Measurements from ENCODE around the gene ADGRL1.
"Not testable (repeated sequence)": the region's sequence is repeated elsewhere in the genome, so short reads cannot be mapped to it uniquely, and the experiment has no call there.

Gene ADGRL1

DNA sequence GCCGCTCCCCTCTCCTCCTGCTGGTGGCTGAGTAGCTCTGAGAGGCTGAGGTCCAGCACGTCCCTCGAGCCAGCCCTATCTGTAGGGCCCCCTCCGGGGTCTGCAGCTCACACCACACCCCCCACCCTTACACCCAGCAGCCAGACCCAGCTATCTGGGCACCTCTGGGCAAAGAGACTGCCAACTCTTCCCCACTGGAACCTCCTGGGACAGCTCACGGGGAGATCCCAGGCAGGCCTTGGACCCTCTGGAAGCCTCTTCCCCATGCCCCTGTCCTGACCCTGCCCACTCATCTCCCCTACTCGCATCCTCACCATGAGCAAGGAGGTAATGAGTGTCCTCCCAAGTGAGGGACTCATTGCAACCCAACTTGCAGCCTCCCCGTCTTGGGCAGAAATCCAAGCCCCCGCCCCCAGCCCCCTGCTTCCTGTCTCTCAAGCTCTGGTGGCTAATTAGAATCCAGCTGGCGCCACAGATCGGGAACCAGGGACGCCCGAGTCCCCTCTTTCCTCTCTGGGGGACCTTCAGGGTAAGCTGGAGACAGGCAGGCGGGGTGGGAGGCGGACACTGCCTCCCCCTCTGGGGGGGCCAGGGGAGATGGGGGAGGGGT, 22.1 kb downstream of the ADGRL1 start:
- Histone ChIP-seq H3K79me2 (peaks cover 3% of the 10 kb centered on the region), H3K36me3 (ENCODE audit: control insufficient read depth, insufficient read depth, low read length) (no peaks in the 10 kb centered on the region), H2AFZ (no peak overlapping the region), H3K27ac (no peak overlapping the region), H3K4me1 (no peaks in the 10 kb centered on the region), H3K9ac (no peak overlapping the region), H3K27me3 (ENCODE audit: control insufficient read depth, insufficient read depth, low read length) (no peaks in the 10 kb centered on the region), H3K4me3 (ENCODE audit: low read depth, low read length) (no peak overlapping the region), H3K4me2 (ENCODE audit: low read length) (no peak overlapping the region), H3K9me3 (ENCODE audit: control insufficient read depth, low read length) (no peaks in the 10 kb centered on the region)
- TF ChIP-seq, protein P1, sequence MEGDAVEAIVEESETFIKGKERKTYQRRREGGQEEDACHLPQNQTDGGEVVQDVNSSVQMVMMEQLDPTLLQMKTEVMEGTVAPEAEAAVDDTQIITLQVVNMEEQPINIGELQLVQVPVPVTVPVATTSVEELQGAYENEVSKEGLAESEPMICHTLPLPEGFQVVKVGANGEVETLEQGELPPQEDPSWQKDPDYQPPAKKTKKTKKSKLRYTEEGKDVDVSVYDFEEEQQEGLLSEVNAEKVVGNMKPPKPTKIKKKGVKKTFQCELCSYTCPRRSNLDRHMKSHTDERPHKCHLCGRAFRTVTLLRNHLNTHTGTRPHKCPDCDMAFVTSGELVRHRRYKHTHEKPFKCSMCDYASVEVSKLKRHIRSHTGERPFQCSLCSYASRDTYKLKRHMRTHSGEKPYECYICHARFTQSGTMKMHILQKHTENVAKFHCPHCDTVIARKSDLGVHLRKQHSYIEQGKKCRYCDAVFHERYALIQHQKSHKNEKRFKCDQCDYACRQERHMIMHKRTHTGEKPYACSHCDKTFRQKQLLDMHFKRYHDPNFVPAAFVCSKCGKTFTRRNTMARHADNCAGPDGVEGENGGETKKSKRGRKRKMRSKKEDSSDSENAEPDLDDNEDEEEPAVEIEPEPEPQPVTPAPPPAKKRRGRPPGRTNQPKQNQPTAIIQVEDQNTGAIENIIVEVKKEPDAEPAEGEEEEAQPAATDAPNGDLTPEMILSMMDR (IDR thresholded peaks at IDR 0.05): no peak

DNA sequence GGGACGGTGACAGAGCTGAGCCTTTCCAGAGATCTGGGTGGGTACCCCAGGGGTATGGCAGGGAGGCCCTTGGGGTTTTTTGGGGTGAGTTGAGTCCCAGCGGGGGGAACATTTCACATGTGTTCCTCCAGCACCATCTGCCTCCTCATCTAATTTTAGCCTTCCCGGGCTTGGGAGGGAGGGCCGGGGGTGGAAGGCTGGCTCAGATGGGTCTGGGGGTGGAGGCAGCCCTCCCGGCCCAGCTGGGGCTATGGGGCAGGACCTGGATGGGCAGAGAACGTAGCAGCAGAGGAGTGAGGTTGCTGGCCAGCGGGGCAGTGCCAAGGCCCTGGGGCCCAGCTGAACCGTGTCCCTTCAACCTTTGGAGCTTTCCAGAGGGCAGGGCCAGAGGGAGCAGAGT, 23.5 kb downstream of the ADGRL1 start:
- no peaks in the 10 kb centered on the region for H3K27me3 ChIP-seq (ENCODE audit: control insufficient read depth, insufficient read depth, low read length)
- no peak overlapping the region for H3K4me3 ChIP-seq (ENCODE audit: low read depth, low read length)
- H3K9me3 ChIP-seq (ENCODE audit: control insufficient read depth, low read length): no peaks in the 10 kb centered on the region
- no peak overlapping the region for H2AFZ ChIP-seq
- peaks cover under 1% of the 10 kb centered on the region for H3K79me2 ChIP-seq
- no peak overlapping the region for H3K4me2 ChIP-seq (ENCODE audit: low read length)
- H3K4me1 ChIP-seq: no peaks in the 10 kb centered on the region
- H3K36me3 ChIP-seq (ENCODE audit: control insufficient read depth, insufficient read depth, low read length): no peaks in the 10 kb centered on the region
- H3K27ac ChIP-seq: no peak overlapping the region
- H3K9ac ChIP-seq: no peak overlapping the region
- TF ChIP-seq, protein P1 (IDR thresholded peaks at IDR 0.05): no peak

DNA sequence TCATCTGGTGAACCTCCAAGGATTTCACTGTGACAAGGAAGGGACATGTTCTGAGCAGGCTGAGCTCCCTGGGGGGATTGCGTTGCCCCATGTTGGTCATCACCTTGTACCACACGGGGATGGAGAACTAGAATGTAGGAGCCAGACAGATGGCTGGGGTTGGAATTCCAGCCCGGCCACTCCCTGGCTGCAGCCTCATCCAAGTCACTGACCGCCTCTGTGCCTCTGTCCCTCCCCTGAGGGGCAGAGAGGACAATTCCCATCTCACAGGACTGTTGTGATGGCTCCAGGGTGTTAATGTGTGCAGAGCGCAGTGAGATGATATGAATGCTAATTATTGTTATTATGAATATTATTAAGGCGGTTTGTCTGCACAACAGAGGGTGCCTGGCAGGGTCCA, 24.1 kb downstream of the ADGRL1 start:
- Histone ChIP-seq H2AFZ (no peak overlapping the region), H3K79me2 (no peaks in the 10 kb centered on the region), H3K4me1 (no peaks in the 10 kb centered on the region), H3K4me3 (ENCODE audit: low read depth, low read length) (no peak overlapping the region), H3K27ac (no peak overlapping the region), H3K9me3 (ENCODE audit: control insufficient read depth, low read length) (no peaks in the 10 kb centered on the region), H3K9ac (no peak overlapping the region), H3K4me2 (ENCODE audit: low read length) (no peak overlapping the region), H3K27me3 (ENCODE audit: control insufficient read depth, insufficient read depth, low read length) (no peaks in the 10 kb centered on the region), H3K36me3 (ENCODE audit: control insufficient read depth, insufficient read depth, low read length) (no peaks in the 10 kb centered on the region)
- TF ChIP-seq, protein P1 (IDR thresholded peaks at IDR 0.05): no peak

DNA sequence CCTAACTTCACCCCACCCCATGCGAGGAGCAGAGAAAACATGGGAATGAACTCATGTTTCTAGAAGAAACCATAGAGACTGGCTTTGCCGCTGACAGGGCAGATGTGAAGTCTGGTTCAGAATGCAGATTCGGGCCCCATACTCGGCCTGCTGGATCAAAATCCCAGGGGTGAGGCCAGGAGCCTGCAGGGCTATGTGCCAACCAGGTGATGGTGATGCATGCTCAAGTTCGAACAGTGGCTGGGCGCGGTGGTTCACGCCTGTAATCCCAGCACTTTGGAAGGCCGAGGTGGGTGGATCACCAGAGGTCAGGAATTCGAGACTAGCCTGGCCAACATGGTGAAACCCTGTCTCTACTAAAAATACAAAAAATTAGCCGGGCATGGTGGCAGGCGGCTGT, 24.8 kb downstream of the ADGRL1 start:
- H3K9ac ChIP-seq; H3K9me3 ChIP-seq (ENCODE audit: control insufficient read depth, low read length); H3K4me1 ChIP-seq; H3K36me3 ChIP-seq (ENCODE audit: control insufficient read depth, insufficient read depth, low read length); H3K27ac ChIP-seq; H3K79me2 ChIP-seq; H3K4me2 ChIP-seq (ENCODE audit: low read length); H3K27me3 ChIP-seq (ENCODE audit: control insufficient read depth, insufficient read depth, low read length); H2AFZ ChIP-seq; H3K4me3 ChIP-seq (ENCODE audit: low read depth, low read length): not testable (repeated sequence)

DNA sequence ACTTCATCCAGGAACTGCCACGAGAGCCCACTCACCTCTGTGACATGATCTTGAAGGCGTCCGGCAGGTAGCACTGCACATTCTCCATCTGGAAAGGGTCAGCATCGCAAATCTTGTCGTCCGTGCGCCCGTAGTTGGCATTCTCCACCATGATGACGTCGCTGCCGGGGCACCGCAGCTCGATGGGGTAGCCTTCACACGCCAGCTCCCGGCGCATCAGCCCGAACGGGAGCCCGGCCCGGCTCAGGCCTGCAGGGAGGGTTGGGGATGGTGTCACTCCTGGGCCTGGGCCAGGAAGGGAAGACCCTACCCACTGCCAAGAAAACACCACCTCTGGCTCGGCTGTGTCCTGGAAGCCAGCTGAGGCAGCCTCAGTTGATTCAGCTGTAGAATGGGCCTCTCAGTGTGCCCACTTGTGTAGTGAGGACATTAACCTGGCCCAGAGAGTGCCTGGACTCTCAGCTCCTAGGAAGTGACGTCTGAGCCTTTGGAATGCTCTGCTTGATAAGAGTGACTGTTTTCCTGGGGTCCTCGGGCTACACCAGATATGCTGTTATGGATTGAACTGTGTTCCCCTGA, 28.4 kb downstream of the ADGRL1 start:
- no peak overlapping the region for H3K4me2 ChIP-seq (ENCODE audit: low read length)
- no peaks in the 10 kb centered on the region for H3K36me3 ChIP-seq (ENCODE audit: control insufficient read depth, insufficient read depth, low read length)
- no peaks in the 10 kb centered on the region for H3K4me1 ChIP-seq
- H3K27ac ChIP-seq: no peak overlapping the region
- H2AFZ ChIP-seq: no peak overlapping the region
- no peaks in the 10 kb centered on the region for H3K27me3 ChIP-seq (ENCODE audit: control insufficient read depth, insufficient read depth, low read length)
- H3K9me3 ChIP-seq (ENCODE audit: control insufficient read depth, low read length): no peaks in the 10 kb centered on the region
- TF ChIP-seq, protein P1 (IDR thresholded peaks at IDR 0.05): no peak
- no peak overlapping the region for H3K9ac ChIP-seq
- H3K79me2 ChIP-seq: no peaks in the 10 kb centered on the region
- H3K4me3 ChIP-seq (ENCODE audit: low read depth, low read length): no peak overlapping the region

Data from parathyroid adenoma (tissue), 2 donors.